Measurements from ENCODE around the gene TSSK2.

- TF ChIP-seq MAX (IDR thresholded peaks at IDR 0.05) (no peak), RAD21 (IDR thresholded peaks at IDR 0.05; ENCODE audit: low read depth) (no peak), TAF1 (IDR thresholded peaks at IDR 0.05; ENCODE audit: low read depth) (no peak), FOXM1 (IDR thresholded peaks at IDR 0.05; ENCODE audit: borderline replicate concordance, low read depth) (no peak), TCF12 (IDR thresholded peaks at IDR 0.05; ENCODE audit: low read depth) (no peak), REST (IDR thresholded peaks at IDR 0.05; ENCODE audit: low read depth) (no peak), CREB1 (IDR thresholded peaks at IDR 0.05; ENCODE audit: low read depth) (no peak), USF1 (IDR thresholded peaks at IDR 0.05) (no peak), EP300 (IDR thresholded peaks at IDR 0.05; ENCODE audit: borderline replicate concordance) (no peak), TEAD4 (IDR thresholded peaks at IDR 0.05) (no peak), CEBPB (IDR thresholded peaks at IDR 0.05) (no peak), YY1 (IDR thresholded peaks at IDR 0.05; ENCODE audit: low read depth) (no peak), EGR1 (IDR thresholded peaks at IDR 0.05) (no peak)
These were observed 27.0 kb upstream of the TSSK2 start for GRCh38 chr22:19103880-19104821.

Measured in Ishikawa (cell line).